ENCODE data around the gene ODAD4.

The ODAD4 gene

GRCh38 chr17:41956522-41956921 is 26.1 kb downstream of the ODAD4 start:
- TF ChIP-seq CEBPB (IDR thresholded peaks at IDR 0.05): no peak
- TF ChIP-seq YY1 (IDR thresholded peaks at IDR 0.05; ENCODE audit: low read depth): no peak
- no peak for TF ChIP-seq TAF1 (IDR thresholded peaks at IDR 0.05; ENCODE audit: low read depth)
- no peak for TF ChIP-seq TEAD4 (IDR thresholded peaks at IDR 0.05)
- TF ChIP-seq, protein P1, sequence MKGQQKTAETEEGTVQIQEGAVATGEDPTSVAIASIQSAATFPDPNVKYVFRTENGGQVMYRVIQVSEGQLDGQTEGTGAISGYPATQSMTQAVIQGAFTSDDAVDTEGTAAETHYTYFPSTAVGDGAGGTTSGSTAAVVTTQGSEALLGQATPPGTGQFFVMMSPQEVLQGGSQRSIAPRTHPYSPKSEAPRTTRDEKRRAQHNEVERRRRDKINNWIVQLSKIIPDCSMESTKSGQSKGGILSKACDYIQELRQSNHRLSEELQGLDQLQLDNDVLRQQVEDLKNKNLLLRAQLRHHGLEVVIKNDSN (IDR thresholded peaks at IDR 0.05): no peak
- TF ChIP-seq RAD21 (IDR thresholded peaks at IDR 0.05; ENCODE audit: low read depth): no peak
- TF ChIP-seq EGR1 (IDR thresholded peaks at IDR 0.05): no peak
- no peak for TF ChIP-seq TCF12 (IDR thresholded peaks at IDR 0.05; ENCODE audit: low read depth)
- no peak for TF ChIP-seq FOXM1 (IDR thresholded peaks at IDR 0.05; ENCODE audit: borderline replicate concordance, low read depth)
- TF ChIP-seq MAX (IDR thresholded peaks at IDR 0.05): no peak
- no peak for TF ChIP-seq CREB1 (IDR thresholded peaks at IDR 0.05; ENCODE audit: low read depth)
- no peak for TF ChIP-seq EP300 (IDR thresholded peaks at IDR 0.05; ENCODE audit: borderline replicate concordance)
- TF ChIP-seq NFIC (IDR thresholded peaks at IDR 0.05): no peak
- TF ChIP-seq ZBTB7A (IDR thresholded peaks at IDR 0.05; ENCODE audit: low read depth): no peak

GRCh38 chr17:41957031-41957868 is 26.8 kb downstream of the ODAD4 start:
- TF ChIP-seq CREB1 (IDR thresholded peaks at IDR 0.05; ENCODE audit: low read depth) (no peak), TCF12 (IDR thresholded peaks at IDR 0.05; ENCODE audit: low read depth) (no peak), NFIC (IDR thresholded peaks at IDR 0.05) (no peak), MAX (IDR thresholded peaks at IDR 0.05) (no peak), EGR1 (IDR thresholded peaks at IDR 0.05) (no peak), YY1 (IDR thresholded peaks at IDR 0.05; ENCODE audit: low read depth) (no peak), FOXM1 (IDR thresholded peaks at IDR 0.05; ENCODE audit: borderline replicate concordance, low read depth) (no peak), EP300 (IDR thresholded peaks at IDR 0.05; ENCODE audit: borderline replicate concordance) (no peak)

GRCh38 chr17:41957869-41958439 is 27.5 kb downstream of the ODAD4 start:
- TF ChIP-seq NFIC (IDR thresholded peaks at IDR 0.05): no peak

DNA sequence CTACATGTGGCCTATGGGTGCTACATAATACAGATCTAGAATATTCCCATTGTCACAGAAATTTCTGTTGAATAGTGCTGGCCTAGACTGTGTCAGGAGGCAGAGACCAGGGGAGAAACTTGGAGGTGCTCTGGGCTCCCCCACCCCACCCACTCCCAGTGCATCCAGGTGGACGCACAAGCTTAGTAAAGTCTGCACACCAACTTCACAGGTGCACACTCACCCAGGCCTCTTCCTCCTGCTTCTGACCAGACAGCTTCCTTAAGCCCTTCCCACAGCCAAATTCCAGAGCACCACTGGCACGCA is 28.6 kb downstream of the ODAD4 start:
- TF ChIP-seq, protein P1 (IDR thresholded peaks at IDR 0.05): no peak
- no peak for TF ChIP-seq ZBTB7A (IDR thresholded peaks at IDR 0.05; ENCODE audit: low read depth)
- 0 out of 2 replicates have a peak, but pooled peaks have one; percentile 14 for TF ChIP-seq MAX (IDR thresholded peaks at IDR 0.05)
- TF ChIP-seq RAD21 (IDR thresholded peaks at IDR 0.05; ENCODE audit: low read depth): no peak
- TF ChIP-seq YY1 (IDR thresholded peaks at IDR 0.05; ENCODE audit: low read depth): no peak
- peak; percentile 62; the same call in 1 of the 2 replicates for TF ChIP-seq TEAD4 (IDR thresholded peaks at IDR 0.05)

- TF ChIP-seq RAD21 (IDR thresholded peaks at IDR 0.05; ENCODE audit: low read depth): peak; percentile 72
- no peak for TF ChIP-seq TAF1 (IDR thresholded peaks at IDR 0.05; ENCODE audit: low read depth)
- TF ChIP-seq REST (IDR thresholded peaks at IDR 0.05; ENCODE audit: low read depth): no peak
- TF ChIP-seq FOXM1 (IDR thresholded peaks at IDR 0.05; ENCODE audit: borderline replicate concordance, low read depth): no peak
- TF ChIP-seq ZBTB7A (IDR thresholded peaks at IDR 0.05; ENCODE audit: low read depth): peak; percentile 71; the same call in 1 of the 2 replicates
- 0 out of 2 replicates have a peak, but pooled peaks have one; percentile 26 for TF ChIP-seq NFIC (IDR thresholded peaks at IDR 0.05)
- TF ChIP-seq CREB1 (IDR thresholded peaks at IDR 0.05; ENCODE audit: low read depth): no peak
- TF ChIP-seq, protein P1 (IDR thresholded peaks at IDR 0.05): no peak
- TF ChIP-seq CEBPB (IDR thresholded peaks at IDR 0.05): peak; percentile 69
- TF ChIP-seq TEAD4 (IDR thresholded peaks at IDR 0.05): no peak
- peak; percentile 19; the same call in 1 of the 2 replicates for TF ChIP-seq EP300 (IDR thresholded peaks at IDR 0.05; ENCODE audit: borderline replicate concordance)
- TF ChIP-seq EGR1 (IDR thresholded peaks at IDR 0.05): no peak
- no peak for TF ChIP-seq TCF12 (IDR thresholded peaks at IDR 0.05; ENCODE audit: low read depth)
- TF ChIP-seq YY1 (IDR thresholded peaks at IDR 0.05; ENCODE audit: low read depth): no peak
- no peak for TF ChIP-seq MAX (IDR thresholded peaks at IDR 0.05)
Observed at GRCh38 chr17:41959336-41960095, 29.1 kb downstream of the ODAD4 start.

DNA sequence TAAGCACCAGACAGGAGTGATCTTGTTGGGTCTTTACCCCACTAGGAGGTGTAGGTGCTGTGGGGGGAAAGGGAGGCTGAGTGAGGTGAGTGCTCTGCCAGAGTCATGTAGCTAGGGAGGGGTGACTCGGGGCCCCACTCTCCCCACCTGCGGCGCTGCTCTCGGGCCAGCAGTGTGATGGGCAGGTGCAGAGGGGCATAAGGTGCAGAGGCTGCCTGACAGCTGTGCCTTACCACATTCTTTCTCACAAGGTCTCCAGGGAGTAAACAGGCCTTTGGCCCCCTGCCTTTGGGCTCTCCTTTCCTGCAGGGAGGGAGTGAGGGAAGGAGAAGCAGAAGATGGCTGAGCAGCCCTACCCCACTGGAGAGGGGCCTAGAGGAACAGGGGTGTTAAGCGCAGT is 31.7 kb downstream of the ODAD4 start:
- no peak for TF ChIP-seq YY1 (IDR thresholded peaks at IDR 0.05; ENCODE audit: low read depth)
- no peak for TF ChIP-seq REST (IDR thresholded peaks at IDR 0.05; ENCODE audit: low read depth)
- TF ChIP-seq, protein P1 (IDR thresholded peaks at IDR 0.05): no peak
- no peak for TF ChIP-seq TEAD4 (IDR thresholded peaks at IDR 0.05)
- no peak for TF ChIP-seq EP300 (IDR thresholded peaks at IDR 0.05; ENCODE audit: borderline replicate concordance)
- TF ChIP-seq EGR1 (IDR thresholded peaks at IDR 0.05): no peak
- TF ChIP-seq RAD21 (IDR thresholded peaks at IDR 0.05; ENCODE audit: low read depth): no peak
- TF ChIP-seq CREB1 (IDR thresholded peaks at IDR 0.05; ENCODE audit: low read depth): no peak
- no peak for TF ChIP-seq CEBPB (IDR thresholded peaks at IDR 0.05)
- no peak for TF ChIP-seq TAF1 (IDR thresholded peaks at IDR 0.05; ENCODE audit: low read depth)
- no peak for TF ChIP-seq MAX (IDR thresholded peaks at IDR 0.05)
- TF ChIP-seq ZBTB7A (IDR thresholded peaks at IDR 0.05; ENCODE audit: low read depth): no peak
- TF ChIP-seq FOXM1 (IDR thresholded peaks at IDR 0.05; ENCODE audit: borderline replicate concordance, low read depth): no peak
- no peak for TF ChIP-seq NFIC (IDR thresholded peaks at IDR 0.05)
- TF ChIP-seq TCF12 (IDR thresholded peaks at IDR 0.05; ENCODE audit: low read depth): no peak
